Measurements from ENCODE around the gene SYTL2.
A peak's percentile ranks its signal among the peaks of the same experiment; 100 is the strongest.
"Not testable (repeated sequence)": the region's sequence is repeated elsewhere in the genome, so short reads cannot be mapped to it uniquely, and the experiment has no call there.

The SYTL2 gene

DNA sequence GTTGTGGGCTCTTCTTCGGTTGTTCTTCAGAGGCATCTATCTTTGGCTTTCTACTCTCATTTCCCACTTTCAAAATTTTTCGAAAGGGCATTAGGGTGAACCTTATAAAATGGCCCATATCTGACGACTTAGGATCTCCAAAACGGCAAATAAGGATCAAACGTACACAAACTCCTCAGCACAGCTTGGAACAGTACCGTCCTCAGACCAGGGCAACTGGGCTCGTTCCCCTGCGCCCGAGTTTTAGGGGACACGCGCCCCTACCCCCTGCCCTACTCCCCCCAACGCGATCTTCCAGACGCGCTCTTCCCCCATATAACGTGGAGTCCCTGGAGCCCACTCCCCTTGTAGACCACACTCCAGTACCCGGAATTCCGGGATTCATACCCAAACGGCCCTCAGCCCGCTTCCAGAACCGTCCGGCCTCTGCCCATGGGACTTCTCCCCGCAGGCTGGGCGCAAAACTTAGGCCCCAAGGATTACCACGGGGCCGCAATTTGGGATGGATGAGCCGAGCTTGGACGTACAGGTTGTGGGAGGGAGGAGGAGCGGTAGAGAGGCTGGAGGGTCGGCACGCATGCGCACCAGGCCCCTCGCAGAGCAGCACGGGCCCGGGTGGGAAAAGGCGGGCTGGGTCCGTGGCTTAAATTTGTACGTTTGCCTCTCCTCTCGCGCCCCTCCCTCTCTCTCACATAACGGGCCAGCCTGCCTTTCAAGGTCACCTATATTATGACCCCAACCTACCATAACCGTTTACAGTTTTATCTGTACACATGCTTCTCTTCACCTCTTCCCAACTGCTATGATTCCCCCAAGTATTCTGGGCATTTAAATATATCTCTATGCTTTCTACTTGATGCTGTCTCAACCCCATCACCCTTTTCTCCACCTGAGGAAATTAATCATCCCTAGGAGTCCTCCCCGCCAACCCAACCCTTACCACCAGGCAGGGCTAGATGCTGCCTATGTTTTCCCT, 128.3 kb downstream of the SYTL2 start:
- DNase-seq: peak; percentile 62

GRCh38 chr11:85680897-85681296, 130.0 kb downstream of the SYTL2 start:
- DNase-seq: no peak

DNA sequence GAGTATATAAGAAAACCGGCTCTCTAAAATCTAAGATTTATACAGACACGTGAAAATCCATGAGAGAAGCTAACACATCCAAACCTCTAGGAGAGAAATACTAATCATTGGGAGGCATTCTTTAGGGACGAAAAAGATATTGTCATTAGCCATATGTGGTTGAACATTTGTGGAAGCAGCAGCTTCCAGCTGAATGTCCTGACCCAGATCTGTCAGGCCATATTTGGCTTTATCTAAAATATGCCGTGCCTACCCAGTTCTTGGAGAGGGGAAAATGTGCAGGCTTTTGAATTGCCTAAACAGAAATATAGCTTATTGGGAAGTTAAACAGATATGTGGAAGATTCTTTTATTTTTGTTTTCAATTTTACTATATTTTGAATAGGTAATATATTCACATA, 131.4 kb downstream of the SYTL2 start:
- DNase-seq: no peak

GRCh38 chr11:85673393-85673792, 137.5 kb downstream of the SYTL2 start:
- no peak for DNase-seq

DNA sequence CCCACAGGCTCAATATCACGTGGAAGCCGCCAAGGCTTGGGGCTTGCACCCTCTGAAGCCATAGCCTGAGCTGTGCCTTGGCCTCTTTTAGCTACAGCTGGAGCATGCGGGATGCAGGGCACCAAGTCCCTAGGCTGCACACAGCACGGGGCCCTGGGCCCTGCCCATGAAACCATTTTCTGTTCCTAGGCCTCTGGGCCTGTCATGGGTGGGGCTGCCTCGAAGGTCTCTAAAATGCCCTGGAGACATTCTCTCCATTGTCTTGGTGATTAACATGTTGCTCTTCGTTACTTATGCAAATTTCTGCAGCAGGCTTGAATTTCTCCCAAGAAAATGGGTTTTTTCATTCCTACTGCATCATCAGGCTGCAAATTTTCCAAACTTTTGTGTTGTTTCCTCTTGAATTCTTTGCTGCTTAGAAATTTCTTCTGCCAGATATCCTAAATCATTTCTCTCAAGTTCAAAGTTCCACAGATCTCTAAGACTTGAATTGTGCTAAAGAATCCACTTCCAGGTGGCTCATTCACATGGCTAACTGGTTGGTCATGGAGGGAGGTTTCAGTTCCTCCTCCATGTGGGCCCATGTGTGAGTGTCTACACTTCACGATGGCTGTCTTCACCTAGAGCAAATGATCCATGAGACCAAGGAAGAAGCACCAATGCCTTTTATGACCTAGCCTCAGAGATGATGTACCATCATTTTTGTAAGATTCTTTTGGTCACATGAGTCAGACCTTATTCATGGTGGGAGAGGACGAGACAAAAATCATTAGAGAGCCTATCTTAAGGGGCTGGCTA, 138.6 kb downstream of the SYTL2 start:
- no peak for DNase-seq

GRCh38 chr11:85670949-85671663, 139.8 kb downstream of the SYTL2 start:
- not testable (repeated sequence) for DNase-seq

DNA sequence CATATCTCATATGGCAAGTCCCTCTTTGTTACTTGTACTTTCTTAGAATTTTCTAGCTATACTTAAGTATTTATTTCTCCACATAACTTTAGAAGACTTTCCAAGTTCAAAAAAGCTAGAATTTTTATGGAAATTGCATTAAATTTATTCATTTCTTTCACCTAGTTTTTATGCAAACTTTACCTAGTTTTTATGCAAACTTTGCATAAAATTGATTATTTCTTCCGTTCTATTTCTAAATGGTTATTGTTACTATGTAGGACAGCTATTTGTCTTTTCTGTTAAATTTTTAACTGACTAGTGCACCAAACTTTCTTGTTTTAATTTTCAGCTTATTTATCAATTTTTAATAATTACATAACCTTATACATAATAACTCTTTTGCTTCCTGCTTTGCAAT, 142.8 kb downstream of the SYTL2 start:
- DNase-seq: no peak

DNA sequence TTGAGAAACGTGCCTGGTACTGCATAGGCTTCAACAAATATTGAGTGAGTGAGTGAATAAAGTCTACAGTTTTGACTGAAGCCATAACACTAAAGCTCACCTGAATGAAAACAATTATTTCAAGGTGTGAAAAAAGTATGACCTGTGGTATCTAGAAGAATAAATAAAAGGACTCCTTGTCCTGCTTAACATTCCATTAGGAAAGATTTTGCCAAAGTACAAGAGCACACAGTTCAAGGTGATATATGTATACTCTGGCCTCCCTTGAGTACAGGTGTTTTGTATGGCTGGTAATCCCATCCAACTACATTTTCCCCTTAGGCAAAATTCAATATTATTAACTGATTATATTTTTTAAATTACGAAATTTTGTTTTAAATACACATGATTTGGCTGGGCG, 144.3 kb downstream of the SYTL2 start:
- no peak for DNase-seq

DNA sequence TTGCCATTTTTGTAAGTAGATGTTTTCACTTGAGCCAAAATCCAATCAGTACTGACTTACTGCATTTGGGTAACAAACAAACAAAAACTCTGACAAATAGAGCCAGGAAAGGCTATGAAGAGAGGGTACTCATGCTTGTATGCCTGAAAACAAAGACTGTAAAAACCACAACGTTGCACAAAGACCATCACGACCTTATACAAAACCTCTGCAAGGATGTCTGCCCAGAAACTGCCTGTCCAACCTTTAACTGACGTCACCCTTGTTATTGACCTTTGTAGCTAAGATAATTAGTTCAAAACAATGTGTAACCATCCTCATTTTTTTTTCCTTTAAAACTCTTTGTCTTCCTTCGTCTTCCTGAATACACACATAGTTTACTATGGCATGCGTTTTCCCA, 145.2 kb downstream of the SYTL2 start:
- DNase-seq: no peak

GRCh38 chr11:85664615-85665481, 146.1 kb downstream of the SYTL2 start, which contains the start of gene CREBZF:
Gene CREBZF (minus strand): TSS chr11:85665129. CDS start chr11:85664875, 254 bp downstream.
- DNase-seq: peak; percentile 96

GRCh38 chr11:85663753-85664614, 147.0 kb downstream of the SYTL2 start:
- peak; percentile 80 for DNase-seq

DNA sequence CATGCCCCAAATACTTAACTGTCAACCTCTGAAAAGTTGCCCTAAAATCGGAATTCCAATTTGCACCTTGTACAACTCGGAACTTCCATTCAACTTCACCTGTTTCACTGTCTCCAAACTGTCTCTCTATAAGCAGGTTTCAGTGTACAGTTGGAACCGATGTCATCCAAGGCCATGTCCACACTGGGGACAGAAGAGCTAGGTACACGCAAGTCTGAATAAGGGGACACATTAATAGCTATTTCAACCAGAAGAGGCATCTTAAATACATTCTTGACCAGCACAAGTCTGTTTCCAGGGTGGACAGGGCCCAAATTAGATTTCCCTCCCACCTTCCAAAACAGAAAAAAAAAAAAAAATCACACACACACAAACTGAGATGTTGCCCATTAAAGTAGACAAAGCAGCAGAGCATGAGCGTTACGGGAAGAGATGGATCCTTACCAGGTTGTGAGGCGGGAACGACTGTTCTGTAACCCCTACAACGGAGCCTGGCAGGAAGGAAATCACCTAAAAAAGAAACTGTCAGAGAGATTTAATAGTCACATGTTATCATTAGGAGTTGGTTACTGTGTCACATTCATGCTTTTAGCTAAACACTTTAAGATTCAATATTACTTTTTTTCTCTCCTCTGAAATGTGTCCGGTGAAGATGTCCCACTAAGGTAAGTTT, 147.7 kb downstream of the SYTL2 start:
- no peak for DNase-seq

DNA sequence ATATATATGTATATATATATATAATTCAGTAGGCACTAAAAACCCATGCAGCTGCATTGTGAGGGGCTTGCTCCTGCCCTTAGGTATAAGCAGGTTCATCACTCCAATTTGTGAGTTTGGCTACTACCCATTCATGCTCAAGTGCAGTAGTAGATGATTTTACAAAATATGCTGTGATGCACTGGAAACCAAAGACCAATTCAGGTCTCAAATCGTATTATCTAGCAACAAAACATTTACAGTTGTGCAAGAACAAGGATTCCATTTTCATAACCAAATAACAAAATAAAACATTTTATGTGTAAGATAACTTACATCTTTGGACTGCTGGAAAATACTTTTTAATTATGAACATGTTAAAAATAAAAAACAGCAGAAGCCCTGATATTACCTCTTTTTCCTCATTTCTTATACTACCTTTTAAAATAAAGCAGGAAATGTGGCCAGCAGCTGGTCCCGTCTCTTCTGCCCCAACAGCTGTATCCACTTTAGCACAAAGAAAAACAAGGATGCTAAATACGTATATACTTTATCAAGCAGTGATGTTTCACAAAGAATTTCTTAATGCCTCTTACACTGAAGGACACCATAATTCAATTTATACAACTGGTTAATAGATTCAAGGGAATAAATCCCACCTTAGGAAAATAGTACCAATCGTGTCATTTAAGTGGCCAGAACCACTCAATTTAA, 148.8 kb downstream of the SYTL2 start:
- DNase-seq: no peak

GRCh38 chr11:85658180-85658579, 152.8 kb downstream of the SYTL2 start:
- DNase-seq: no peak

DNA sequence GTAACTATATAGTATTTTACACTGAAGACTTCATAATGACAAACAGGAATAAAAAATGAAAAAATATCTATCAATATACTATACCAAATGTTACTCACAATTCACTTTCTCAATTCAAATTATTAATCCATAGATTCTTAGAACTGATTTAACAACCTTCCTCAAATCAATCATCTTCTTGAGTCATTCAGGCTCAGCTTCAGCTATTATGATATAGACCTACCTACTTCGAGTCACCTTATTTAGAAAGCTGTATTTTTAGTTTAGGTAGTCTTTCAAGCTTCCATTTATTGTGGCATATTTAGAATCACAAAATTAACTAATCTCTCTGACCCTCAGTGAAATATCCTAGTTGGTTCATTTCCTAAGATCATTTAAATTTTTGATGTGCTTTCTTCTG, 154.2 kb downstream of the SYTL2 start:
- no peak for DNase-seq

DNA sequence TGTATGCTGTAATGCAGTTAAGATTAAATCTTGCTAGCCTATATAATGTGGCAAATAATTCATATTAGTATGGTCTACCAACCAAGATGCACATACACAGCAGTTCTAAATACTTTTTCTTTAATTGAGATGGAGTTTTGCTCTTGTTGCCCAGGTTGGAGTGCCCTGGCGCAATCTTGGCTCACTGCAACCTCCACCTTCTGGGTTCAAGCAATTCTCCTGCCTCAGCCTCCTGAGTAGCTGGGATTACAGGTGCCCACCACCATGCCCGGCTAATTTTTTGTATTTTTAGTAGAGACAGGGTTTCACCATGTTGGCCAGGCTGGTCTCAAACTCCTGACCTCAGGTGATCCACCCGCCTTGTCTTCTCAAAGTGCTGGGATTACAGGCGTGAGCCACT, 156.6 kb downstream of the SYTL2 start:
- not testable (repeated sequence) for DNase-seq

DNA sequence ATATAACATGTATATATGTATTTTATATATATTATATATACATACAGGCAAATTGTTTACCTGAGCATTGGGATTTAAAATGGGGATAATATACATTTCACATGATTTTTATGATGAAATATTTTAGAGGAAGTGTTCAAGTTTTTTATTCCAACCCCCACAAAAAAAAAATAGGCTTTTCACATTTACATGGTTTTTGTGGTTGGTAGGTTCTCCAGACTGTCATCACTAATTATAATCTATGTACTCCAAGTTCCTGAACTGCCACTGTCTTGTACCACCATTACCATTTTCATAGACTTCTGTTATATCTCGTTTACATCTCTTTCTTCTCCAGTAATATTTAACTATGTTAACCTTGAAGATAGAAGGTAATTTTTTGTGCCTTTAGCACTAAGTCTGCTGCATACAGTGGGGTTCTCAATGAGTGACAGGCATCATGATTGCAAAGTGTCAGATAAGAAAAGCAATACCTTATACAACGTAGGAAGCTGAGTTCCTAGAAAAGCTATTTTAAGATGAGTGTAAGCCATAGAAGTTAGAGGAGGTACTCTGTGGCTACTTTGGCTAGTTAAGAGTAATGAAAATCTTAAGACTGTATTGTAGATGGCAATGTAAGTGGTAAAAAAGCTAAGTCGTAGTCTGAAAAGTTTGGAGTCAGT, 158.0 kb downstream of the SYTL2 start:
- no peak for DNase-seq

DNA sequence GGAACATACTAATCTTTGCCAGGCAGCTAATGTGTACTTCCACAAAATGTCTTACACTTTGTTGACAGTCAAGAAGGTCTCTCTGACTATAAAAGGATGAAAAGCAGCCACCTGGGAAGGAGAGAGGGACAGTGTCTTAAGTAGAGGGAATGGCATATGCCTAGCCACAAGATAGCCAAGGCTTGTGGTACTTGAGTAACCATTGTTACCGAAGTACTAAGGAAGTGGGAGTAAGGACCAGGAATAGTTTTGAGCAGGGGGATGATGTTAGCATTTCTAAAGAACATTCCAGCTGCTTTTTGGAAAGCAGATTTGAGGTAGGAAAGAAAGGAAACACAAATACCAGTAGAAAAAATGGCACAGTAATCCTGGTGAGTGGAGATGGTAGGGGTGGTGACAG, 159.8 kb downstream of the SYTL2 start:
- DNase-seq: no peak

DNA sequence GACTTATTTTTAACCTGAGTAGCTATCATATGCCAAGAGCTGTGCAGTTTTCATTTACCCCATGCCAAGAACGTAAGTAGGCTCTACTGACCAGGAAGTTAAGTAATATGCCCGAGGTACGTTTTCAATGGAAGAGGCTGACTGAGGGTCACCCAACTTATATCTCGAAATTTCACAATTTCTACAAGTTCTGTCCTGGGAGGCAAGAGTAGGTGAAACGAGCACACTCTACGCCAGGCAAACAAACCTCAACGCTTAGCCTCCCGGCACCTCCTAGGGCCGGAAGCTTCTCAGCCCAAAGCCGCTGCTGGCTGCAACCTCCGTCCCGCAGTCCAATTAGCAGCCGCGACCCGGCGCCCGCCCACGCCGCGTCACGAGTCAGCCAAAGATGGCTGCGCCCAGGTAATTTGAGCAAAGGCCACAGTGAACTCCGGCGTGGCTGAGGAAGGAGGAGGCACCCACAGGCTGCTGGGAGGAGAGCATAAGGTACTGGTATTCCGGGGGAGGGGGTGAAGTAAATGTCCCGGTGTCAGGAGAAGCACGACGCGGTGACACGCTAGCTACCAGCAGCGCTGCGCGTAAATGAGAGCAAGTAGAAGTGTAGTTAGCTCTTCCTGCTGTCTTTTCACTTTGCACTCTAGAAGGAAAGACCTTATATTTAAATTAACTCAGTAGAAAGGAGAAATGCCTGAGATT, 163.2 kb downstream of the SYTL2 start, which contains the start of gene TMEM126A:
Gene TMEM126A, plus strand, starts transcription at position 364 of the 696 bp plus-strand sequence. CDS start 2,289 bp downstream, outside the sequence.
- DNase-seq: peak; percentile 89
